ENCODE measurements around the gene CD44.

CD44 gene

GRCh38 chr11:35118906-35119305, 20.1 kb upstream of the CD44 start:
- no peak overlapping the region for H3K4me3 ChIP-seq (ENCODE audit: low read length)
- TF ChIP-seq CTCF (conservative IDR thresholded peaks at IDR 0.05; ENCODE audit: low read length), result no peak
- no peak for DNase-seq (ENCODE audit: low read depth)

- no peak for DNase-seq (ENCODE audit: low read depth)
- TF ChIP-seq CTCF (conservative IDR thresholded peaks at IDR 0.05; ENCODE audit: low read length), result no peak
- H3K4me3 ChIP-seq (ENCODE audit: low read length), result no peak overlapping the region
These were observed 17.6 kb upstream of the CD44 start for GRCh38 chr11:35121326-35121865.

- H3K4me3 ChIP-seq (ENCODE audit: low read length), result no peak overlapping the region
- no peak for TF ChIP-seq CTCF (conservative IDR thresholded peaks at IDR 0.05; ENCODE audit: low read length)
These were observed 16.7 kb upstream of the CD44 start for GRCh38 chr11:35122308-35122707.

GRCh38 chr11:35126000-35126878, 12.7 kb upstream of the CD44 start:
- no peak overlapping the region for H3K4me3 ChIP-seq (ENCODE audit: low read length)
- no peak for DNase-seq (ENCODE audit: low read depth)
- TF ChIP-seq CTCF (conservative IDR thresholded peaks at IDR 0.05; ENCODE audit: low read length), result no peak

More at GRCh38 chr11:35122308-35122707, 16.7 kb upstream of the CD44 start:
- no peak for DNase-seq (ENCODE audit: low read depth)

- no peak overlapping the region for H3K4me3 ChIP-seq (ENCODE audit: low read length)
- no peak for TF ChIP-seq CTCF (conservative IDR thresholded peaks at IDR 0.05; ENCODE audit: low read length)
- no peak for DNase-seq (ENCODE audit: low read depth)
These were observed 11.9 kb upstream of the CD44 start for GRCh38 chr11:35126879-35127581.

GRCh38 chr11:35127619-35128018, 11.4 kb upstream of the CD44 start:
- no peak overlapping the region for H3K4me3 ChIP-seq (ENCODE audit: low read length)
- no peak for TF ChIP-seq CTCF (conservative IDR thresholded peaks at IDR 0.05; ENCODE audit: low read length)
- no peak for DNase-seq (ENCODE audit: low read depth)
